ES-I3 (cell line): ENCODE data around the gene FOXO3.
"Not testable (repeated sequence)": the region's sequence is repeated elsewhere in the genome, so short reads cannot be mapped to it uniquely, and the experiment has no call there.

Source experiments
- H3K36me3 ChIP-seq: 2 replicates; pipeline ENCODE4 v1.6.1; 2013; ENCODE audit warnings: mild to moderate bottlenecking, low read length, control low read depth, moderate library complexity; ENCODE audit not compliant: insufficient read depth
- H3K4me1 ChIP-seq: 2 replicates; pipeline ENCODE4 v1.6.1; 2013; ENCODE audit warnings: mild to moderate bottlenecking, control low read depth, low read length; ENCODE audit not compliant: insufficient read depth
- H3K9ac ChIP-seq: 2 replicates; pipeline ENCODE4 v1.6.1; 2013; ENCODE audit warnings: low read depth, mild to moderate bottlenecking, low read length, moderate library complexity
- H3K9me3 ChIP-seq: 2 replicates; pipeline ENCODE4 v1.6.1; 2013; ENCODE audit warnings: mild to moderate bottlenecking, low read length, moderate library complexity; ENCODE audit not compliant: control insufficient read depth, insufficient read depth

Gene FOXO3

DNA sequence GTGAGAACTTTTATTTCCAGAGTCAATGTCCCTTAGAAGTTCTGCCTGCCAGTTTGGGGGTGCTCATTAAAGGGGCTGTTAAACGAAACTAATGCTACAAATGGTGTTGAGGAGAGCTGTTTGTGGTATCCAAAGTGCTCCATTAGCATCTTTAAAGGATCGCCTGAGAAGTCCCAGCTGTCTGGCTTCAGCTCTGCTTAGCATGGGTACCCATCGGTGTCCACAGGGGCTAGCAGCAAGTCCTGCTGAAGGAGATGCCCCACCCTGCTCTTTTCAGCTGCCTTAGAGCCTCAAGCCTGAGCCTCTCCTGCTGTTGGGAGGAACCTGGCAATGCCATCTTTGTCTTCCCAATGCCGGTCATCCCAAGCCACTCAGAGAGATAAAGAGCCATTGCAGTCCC lies 111.1 kb downstream of the FOXO3 start:
- H3K36me3 ChIP-seq = no peaks in the 10 kb centered on the region
- H3K4me1 ChIP-seq = peaks cover 27% of the 10 kb centered on the region
- no peaks in the 10 kb centered on the region for H3K9me3 ChIP-seq
- no peak overlapping the region for H3K9ac ChIP-seq

DNA sequence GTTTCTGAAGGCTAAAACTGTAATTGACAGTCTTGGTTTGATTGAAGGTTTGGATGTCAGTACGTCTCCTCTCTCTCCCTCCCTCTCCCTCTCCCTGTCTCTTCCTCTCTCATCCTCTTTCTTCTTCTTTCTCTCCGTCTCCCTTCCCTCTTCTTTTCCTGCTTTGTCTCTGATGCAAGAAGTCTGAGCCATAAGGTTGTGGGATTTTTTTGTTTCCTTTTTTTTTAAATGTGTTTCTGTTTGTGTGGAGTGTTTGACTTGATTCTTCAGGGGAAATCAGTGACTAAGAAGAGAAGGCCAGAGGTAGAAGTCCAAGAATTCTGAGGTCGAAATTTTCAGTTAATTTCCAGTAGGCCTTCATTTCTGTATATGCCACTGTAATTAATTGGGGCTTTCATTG lies 111.9 kb downstream of the FOXO3 start:
- Histone ChIP-seq H3K9me3 (no peaks in the 10 kb centered on the region), H3K9ac (no peak overlapping the region), H3K4me1 (peaks cover 20% of the 10 kb centered on the region), H3K36me3 (no peaks in the 10 kb centered on the region)

DNA sequence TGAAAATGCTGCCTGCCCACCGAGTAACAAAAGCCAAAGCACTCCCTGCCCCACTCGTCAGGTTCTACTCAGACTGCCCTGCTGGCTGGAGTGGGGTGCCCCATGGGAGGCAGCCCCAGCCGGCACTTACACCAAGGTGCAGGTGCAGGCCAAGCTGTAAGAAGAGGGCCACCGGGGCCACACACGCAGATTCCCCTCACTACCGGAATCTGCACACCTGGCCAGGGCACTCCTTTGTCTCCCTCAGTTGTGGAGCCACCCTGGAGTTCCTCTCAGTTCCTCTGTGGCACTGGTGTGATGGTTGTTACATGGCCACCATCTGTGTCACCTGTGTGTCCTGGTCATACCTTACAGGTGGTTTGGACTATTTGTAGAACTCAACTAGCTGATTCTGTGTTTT lies 112.4 kb downstream of the FOXO3 start:
- Histone ChIP-seq H3K4me1 (peaks cover 15% of the 10 kb centered on the region), H3K9ac (no peak overlapping the region), H3K9me3 (no peaks in the 10 kb centered on the region), H3K36me3 (no peaks in the 10 kb centered on the region)

DNA sequence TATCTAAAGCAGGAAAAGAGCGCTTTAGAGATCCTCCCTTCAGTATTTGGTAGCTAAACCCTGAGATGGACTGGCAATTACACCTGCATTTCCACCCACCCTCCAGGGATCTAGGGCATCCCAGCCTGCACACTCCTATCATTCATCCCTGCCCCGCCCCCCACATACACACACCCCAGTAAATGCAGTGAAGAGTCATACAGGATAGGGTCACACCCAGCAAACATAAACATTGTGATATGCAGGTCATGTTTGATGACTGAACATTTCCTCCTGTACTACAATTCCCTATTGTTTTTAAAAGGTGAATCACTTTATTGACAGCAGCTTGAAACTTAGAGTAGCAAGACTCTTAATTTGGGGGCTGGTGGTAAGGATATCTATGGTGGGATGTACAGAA lies 112.9 kb downstream of the FOXO3 start:
- H3K4me1 ChIP-seq = peaks cover 13% of the 10 kb centered on the region; the same call in 1 of the 2 replicates
- H3K36me3 ChIP-seq = no peaks in the 10 kb centered on the region
- H3K9ac ChIP-seq = no peak overlapping the region
- H3K9me3 ChIP-seq = no peaks in the 10 kb centered on the region

DNA sequence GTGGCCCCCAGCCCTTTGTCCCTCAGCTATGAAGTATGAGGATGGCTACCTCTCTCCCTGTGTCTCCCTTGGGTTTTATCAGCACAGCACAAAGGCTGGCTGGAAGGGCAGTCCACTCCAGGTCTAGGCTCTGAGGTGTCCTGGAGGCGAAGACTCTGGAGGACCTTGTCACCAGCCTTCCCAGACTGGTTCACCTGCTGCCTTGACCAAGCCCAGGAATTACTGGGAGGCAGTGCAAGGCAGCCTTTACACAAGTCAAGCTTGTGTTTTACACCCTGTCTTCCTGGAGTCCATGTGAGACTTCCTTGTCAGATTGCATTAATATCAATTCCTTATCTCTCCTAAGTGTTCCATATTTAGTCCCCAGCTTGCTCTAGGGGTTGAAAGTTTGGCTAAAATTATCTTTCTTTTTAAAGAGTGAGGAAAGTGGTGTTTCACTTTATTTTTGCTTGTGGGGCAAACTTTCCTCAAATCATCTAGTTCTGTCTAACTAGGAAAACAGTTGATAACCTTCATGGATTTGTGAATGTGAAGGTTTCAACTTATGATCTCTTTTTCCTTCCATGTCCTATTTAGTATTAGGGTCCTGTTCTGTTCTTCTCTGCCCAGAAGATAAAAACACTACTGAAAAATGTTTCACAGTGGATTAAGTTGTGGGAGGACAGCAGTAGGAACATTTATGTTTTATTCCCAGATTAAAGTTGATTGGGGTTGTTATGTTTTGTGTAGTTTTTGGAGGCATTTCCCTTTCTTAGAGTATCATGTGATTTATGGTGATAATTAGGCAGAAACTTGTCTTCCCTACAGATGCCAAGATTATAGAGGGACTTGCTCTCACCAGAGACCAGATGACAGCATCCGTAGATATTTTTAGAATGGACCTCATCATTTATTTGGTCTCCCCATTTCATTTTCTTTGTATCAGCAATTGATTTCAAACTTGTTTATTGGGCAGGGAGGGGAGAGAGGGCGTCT lies 114.8 kb downstream of the FOXO3 start:
- no peak overlapping the region for H3K9ac ChIP-seq
- peaks cover 13% of the 10 kb centered on the region; the same call in 1 of the 2 replicates for H3K4me1 ChIP-seq
- H3K9me3 ChIP-seq = no peaks in the 10 kb centered on the region
- no peaks in the 10 kb centered on the region for H3K36me3 ChIP-seq

DNA sequence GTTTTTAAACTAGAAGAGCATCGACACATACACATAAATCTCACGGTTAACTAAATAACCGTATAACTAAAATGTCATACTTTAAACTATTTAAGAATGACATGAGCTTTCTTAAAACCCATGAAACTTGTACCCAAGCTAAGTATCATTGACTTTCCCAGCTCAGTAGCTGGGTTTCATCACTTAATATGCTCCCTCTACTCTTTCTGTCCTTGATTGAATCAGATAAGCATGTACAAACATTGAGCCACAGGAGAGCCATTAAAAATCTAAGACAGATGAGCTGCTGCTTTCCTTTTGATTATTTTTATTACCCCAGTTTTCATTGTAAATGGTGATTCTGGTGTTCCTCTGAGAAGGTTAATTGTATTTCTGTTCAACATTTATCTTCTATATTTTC lies 115.8 kb downstream of the FOXO3 start:
- Histone ChIP-seq H3K9me3 (no peaks in the 10 kb centered on the region), H3K36me3 (no peaks in the 10 kb centered on the region), H3K4me1 (peaks cover 6% of the 10 kb centered on the region; the same call in 1 of the 2 replicates), H3K9ac (no peak overlapping the region)

DNA sequence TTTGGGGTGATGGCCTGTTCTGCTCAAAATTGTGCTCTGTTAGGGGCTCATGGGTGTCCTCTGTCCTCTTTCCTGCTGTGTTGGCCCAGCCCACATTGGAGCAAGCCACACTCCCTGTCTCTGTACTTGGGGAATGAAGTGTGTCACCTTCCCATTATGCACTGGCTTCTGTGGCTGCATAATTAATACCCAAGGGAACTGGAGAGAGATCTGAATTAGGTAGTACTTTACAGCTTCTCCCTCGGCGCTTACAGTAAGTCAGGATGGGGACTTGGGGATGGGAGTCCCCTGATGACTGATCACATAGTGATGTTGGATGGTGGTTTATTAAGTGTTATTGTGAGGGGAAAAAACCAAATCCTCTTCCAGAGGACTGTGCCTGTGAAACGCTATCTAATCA lies 116.6 kb downstream of the FOXO3 start:
- Histone ChIP-seq H3K36me3 (no peaks in the 10 kb centered on the region), H3K4me1 (no peaks in the 10 kb centered on the region), H3K9me3 (no peaks in the 10 kb centered on the region), H3K9ac (no peak overlapping the region)

DNA sequence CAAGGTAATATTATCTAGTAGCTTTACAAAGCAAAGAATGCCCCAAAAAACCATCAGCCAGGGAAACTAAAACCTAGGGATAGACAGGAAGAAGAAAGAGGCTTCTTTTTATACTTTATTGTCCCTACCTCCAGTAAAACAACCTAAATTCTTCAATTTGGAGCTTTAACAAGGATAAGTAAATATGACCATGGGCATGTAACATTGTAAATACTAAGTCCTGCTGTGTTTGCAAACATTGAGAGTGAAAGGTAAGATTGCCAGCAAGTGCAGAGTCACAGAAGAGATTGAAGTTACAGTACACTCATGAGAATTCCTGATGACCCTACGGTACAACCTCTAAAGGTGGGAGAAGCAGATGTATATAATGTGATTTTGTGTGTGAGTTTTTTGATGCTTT lies 117.2 kb downstream of the FOXO3 start:
- Histone ChIP-seq H3K4me1 (no peaks in the 10 kb centered on the region), H3K9me3 (no peaks in the 10 kb centered on the region), H3K36me3 (no peaks in the 10 kb centered on the region), H3K9ac (no peak overlapping the region)

DNA sequence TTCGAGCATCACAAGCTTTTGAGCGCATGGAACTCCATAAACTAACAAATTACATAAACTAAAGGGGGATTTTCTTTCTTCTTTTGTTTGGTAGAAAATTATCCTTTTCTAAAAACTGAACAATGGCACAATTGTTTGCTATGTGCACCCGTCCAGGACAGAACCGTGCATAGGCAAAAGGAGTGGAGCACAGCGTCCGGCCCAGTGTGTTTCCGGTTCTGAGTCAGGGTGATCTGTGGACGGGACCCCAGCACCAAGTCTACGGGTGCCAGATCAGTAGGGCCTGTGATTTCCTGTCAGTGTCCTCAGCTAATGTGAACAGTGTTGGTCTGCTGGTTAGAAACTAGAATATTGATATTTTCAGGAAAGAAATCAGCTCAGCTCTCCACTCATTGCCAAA lies 119.6 kb downstream of the FOXO3 start:
- H3K4me1 ChIP-seq, H3K36me3 ChIP-seq, H3K9ac ChIP-seq, H3K9me3 ChIP-seq: not testable (repeated sequence)

DNA sequence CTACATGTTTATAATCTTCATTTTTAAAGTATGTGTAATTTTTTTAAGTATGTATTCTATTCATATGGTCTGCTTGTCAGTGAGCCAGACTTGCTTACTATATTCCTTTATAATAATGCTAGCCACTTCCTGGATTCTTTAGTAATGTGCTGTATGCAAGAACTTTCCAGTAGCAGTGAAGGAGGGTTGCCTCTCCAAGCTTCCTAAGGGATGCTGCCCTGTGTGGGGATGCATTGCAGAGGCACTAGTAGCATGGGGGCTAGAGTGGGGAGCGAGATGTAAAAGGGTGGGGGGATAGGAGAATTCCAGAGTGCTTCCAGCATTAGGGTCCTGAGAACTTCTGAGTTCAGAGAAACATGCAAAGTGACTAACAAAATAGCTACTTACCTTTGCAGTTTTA lies 121.0 kb downstream of the FOXO3 start:
- not testable (repeated sequence) for H3K9me3 ChIP-seq, H3K36me3 ChIP-seq, H3K4me1 ChIP-seq, H3K9ac ChIP-seq

DNA sequence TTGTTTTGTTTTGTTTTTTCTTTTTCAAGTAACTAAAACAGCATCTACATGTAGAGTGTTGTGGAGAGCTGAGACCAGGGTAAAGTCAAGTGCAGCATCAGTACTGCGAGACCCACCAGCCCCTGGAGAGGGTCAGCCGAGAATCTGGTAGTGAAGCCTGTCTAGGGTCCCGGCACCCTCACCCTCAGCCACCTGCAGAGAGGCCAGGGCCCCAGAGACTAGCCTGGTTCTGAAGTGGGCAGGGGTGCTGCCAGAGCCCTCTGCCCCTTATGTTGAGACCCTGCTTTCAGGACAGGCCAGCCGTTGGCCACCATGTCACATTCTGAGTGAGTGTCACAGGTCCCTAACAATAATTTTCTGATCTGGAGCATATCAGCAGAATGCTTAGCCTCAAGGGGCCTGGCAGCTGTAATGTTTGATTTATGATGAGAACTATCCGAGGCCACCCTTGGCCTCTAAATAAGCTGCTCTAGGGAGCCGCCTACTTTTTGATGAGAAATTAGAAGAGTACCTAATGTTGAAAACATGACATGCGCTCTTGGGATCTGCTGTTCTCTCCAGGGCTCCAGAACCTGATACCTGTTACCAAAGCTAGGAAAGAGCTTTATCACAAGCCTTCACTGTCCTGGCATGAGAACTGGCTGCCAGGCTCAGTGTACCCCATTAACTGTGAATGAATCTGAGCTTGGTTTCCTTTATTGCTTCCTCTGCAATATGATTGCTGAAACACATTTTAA lies 121.8 kb downstream of the FOXO3 start:
- H3K36me3 ChIP-seq, H3K4me1 ChIP-seq, H3K9me3 ChIP-seq, H3K9ac ChIP-seq: not testable (repeated sequence)

DNA sequence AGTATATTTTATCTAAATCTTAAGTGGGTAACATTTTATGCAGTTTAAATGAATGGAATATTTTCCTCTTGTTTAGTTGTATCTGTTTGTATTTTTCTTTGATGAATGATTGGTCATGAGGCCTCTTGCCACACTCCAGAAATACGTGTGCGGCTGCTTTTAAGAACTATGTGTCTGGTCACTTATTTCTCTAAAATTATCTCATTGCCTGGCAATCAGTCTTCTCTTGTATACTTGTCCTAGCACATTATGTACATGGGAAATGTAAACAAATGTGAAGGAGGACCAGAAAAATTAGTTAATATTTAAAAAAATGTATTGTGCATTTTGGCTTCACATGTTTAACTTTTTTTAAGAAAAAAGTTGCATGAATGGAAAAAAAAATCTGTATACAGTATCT lies 123.3 kb downstream of the FOXO3 start:
- H3K4me1 ChIP-seq, H3K36me3 ChIP-seq, H3K9me3 ChIP-seq, H3K9ac ChIP-seq: not testable (repeated sequence)

DNA sequence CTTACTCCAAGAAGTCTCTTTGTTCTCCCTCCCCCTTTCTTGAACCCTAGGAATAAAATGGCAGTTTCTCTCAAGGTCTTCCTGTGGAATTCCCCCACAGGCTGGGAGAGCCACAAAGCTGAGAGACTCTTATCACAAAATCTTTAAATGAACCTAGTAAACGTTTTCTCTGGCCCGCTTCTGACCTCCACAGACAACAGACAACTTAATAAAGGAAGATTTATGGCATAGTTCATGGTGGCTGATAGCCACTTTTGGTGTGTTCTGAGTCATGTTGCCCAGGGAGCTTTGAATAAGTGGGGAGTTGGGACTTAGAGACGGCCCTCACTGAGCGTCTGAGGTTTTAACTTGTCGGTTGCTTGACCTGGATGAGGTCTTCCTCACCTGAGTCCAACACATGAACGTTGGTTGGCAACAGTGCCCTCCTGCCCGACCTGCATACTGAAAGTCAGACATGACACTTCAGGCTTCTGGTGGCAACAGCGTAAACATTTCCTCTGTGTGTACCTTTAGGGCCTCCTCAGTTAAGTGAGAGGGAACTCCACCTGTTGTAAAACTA lies 124.1 kb downstream of the FOXO3 start:
- Histone ChIP-seq H3K9ac (no peak overlapping the region), H3K4me1 (no peaks in the 10 kb centered on the region), H3K36me3 (no peaks in the 10 kb centered on the region), H3K9me3 (no peaks in the 10 kb centered on the region)

DNA sequence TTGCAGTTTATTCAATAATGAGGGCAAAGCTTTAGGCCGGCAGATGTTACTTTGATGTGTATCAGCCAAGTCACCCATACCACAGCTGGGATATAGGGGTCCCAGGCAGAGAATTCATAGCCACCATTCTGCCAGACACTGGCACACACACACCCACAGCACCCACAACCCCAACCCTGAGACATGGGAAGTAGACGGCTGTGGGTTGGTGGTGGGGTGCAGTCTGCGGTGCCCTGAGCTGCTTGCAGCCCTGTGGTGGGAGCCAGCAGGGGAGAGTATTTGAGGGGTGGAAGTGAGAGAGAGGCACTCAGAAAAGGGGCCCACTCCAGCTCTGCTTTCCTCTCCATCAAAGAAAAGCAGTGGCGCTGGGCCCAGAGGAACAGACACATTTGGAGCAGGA lies 125.3 kb downstream of the FOXO3 start:
- Histone ChIP-seq H3K4me1 (peaks cover 5% of the 10 kb centered on the region; the same call in 1 of the 2 replicates), H3K9me3 (no peaks in the 10 kb centered on the region), H3K36me3 (no peaks in the 10 kb centered on the region), H3K9ac (no peak overlapping the region)

DNA sequence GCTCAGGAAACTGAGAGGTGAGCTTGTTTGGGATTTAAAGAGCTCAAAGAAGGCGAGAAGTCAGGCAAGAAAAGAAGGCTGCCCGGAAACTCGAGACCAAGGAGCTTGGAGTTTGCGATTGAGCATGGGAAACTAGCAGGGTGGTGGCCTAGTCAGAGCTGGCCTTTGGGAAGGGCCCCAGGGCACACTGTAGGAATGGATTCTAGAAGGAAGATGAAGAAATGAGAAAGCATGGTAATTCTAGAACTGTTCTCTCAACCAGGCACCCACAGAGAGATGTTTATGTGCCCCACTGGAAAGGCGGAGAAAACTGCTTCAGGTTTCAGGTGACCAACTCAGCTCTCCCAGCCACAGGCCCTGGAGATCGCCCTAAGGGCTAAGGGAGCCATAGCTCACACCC lies 126.2 kb downstream of the FOXO3 start:
- H3K36me3 ChIP-seq = no peaks in the 10 kb centered on the region
- peaks cover 5% of the 10 kb centered on the region; the same call in 1 of the 2 replicates for H3K4me1 ChIP-seq
- no peak overlapping the region for H3K9ac ChIP-seq
- H3K9me3 ChIP-seq = no peaks in the 10 kb centered on the region
